A549 (cell line): ENCODE results near the gene ACAN. TPM values are rescaled to one million over a fixed set of nuclear protein-coding genes. Genes with fewer than 3 reads are reported as not detected.
A peak's percentile ranks its signal among the peaks of the same experiment; 100 is the strongest.

Source experiments
- ATAC-seq, 2 experiments: fragments of 200-7000 bp in 1 of 2; fragments of >200 bp in 1 of 2; cut with Nextera tagmentation in 1 of 2; cut with Tn5 transposase in 1 of 2; 3 replicates each; pipeline versions ENCODE4 v1.8.0 to v1.9.1; 2018 to 2020; ENCODE audit warnings: mild to moderate bottlenecking in 1 of 2, moderate library complexity in 1 of 2
- CTCF ChIA-PET: fragments of 300-600 bp; sonication (Branson Sonifier 250); formaldehyde crosslinking; extraction: SDS; loops from one replicate; lab custom pipeline; 2021; ENCODE audit warnings: antibody characterized with exemption, inconsistent platforms; lab: Yijun Ruan, JAX
- POLR2A ChIA-PET: fragments of 350-600 bp; formaldehyde crosslinking; extraction: SDS; loops from one replicate; lab custom pipeline; 2021; ENCODE audit warnings: antibody characterized with exemption, inconsistent platforms; lab: Yijun Ruan, JAX
- DNase-seq, 2 experiments: peaks; one replicate each; pipeline versions ENCODE4 v3.0.0 to v3.0.0-alpha.2; 2011 to 2016; ENCODE audit warnings: low read depth in 1 of 2, low spot score in 1 of 2
- FAIRE-seq: peaks from 2 replicates; lab custom pipeline; 2011; peaks lifted over from hg19 to GRCh38; lab: Jason Lieb, UNC
- H3K27ac ChIP-seq, 2 experiments: fragments of >200 bp; sonication (Bioruptor Twin); formaldehyde crosslinking; 3 replicates each; pipeline ENCODE4 v1.5.1; 2016 to 2017
- H3K4me1 ChIP-seq: fragments of >200 bp; sonication (Bioruptor Twin); formaldehyde crosslinking; 3 replicates; pipeline ENCODE4 v1.6.1; 2016
- H3K4me2 ChIP-seq: fragments of >200 bp; sonication (Bioruptor Twin); formaldehyde crosslinking; 3 replicates; pipeline ENCODE4 v1.6.1; 2016
- H3K4me3 ChIP-seq: fragments of >200 bp; sonication (Bioruptor Twin); formaldehyde crosslinking; 3 replicates; pipeline ENCODE4 v1.5.1; 2016
- H3K9me3 ChIP-seq: fragments of >200 bp; sonication (Bioruptor Twin); formaldehyde crosslinking; 3 replicates; pipeline ENCODE4 v1.6.1; 2016
- CBX2 ChIP-seq: fragments of 200-600 bp; sonication (generic); IDR thresholded peaks from 2 replicates; pipeline ENCODE4 v1.6.1; 2016; ENCODE audit warnings: low read depth, mild to moderate bottlenecking, borderline replicate concordance
- CBX8 ChIP-seq: fragments of 200-600 bp; sonication (generic); IDR thresholded peaks from 2 replicates; pipeline ENCODE4 v1.6.1; 2016
- CHD2 ChIP-seq: fragments of 150-350 bp; IDR thresholded peaks from 2 replicates; pipeline ENCODE4 v1.6.1; 2014; ENCODE audit warnings: low read length; ENCODE audit not compliant: partially characterized antibody
- EHF ChIP-seq: fragments of 250-450 bp; sonication (Bioruptor Pico); IDR thresholded peaks from 2 replicates; pipeline ENCODE4 v1.5.0; 2020; ENCODE audit warnings: mild to moderate bottlenecking
- EHMT2 ChIP-seq: fragments of 200-600 bp; sonication (generic); IDR thresholded peaks from 2 replicates; pipeline ENCODE4 v1.6.1; 2016; ENCODE audit warnings: antibody characterized with exemption, low read depth, mild to moderate bottlenecking, moderate library complexity
- ESRRA ChIP-seq: fragments of 150-350 bp; IDR thresholded peaks from 2 replicates; pipeline ENCODE4 v1.6.1; 2014; ENCODE audit warnings: mild to moderate bottlenecking, low read length, borderline replicate concordance
- JUNB ChIP-seq: fragments of >200 bp; sonication (Bioruptor Twin); formaldehyde crosslinking; IDR thresholded peaks from 2 replicates; pipeline ENCODE4 v1.6.1; 2016
- MAFK ChIP-seq: fragments of 450-650 bp; IDR thresholded peaks from 2 replicates; pipeline ENCODE4 v1.6.1; 2014; ENCODE audit not compliant: partially characterized antibody
- MAZ ChIP-seq: fragments of 150-350 bp; IDR thresholded peaks from 2 replicates; pipeline ENCODE4 v1.6.1; 2014; ENCODE audit warnings: antibody characterized with exemption, low read depth, low read length, borderline replicate concordance
- NFE2L2 ChIP-seq: fragments of 150-350 bp; conservative IDR thresholded peaks from 2 replicates; pipeline ENCODE4 v1.6.1; 2014; ENCODE audit warnings: low read length
- RAD21 ChIP-seq, 2 experiments: fragments of >200 bp in 1 of 2; sonication (Bioruptor Twin) in 1 of 2; formaldehyde crosslinking in 1 of 2; IDR thresholded peaks in 1 of 2; conservative IDR thresholded peaks in 1 of 2; 2 replicates in 1 of 2; 3 replicates in 1 of 2; pipeline ENCODE4 v1.6.1; 2012 to 2018; ENCODE audit warnings: inconsistent platforms in 1 of 2
- RARB ChIP-seq: fragments of 250-450 bp; sonication (Bioruptor Pico); IDR thresholded peaks from 2 replicates; pipeline ENCODE4 v1.8.0; 2021; ENCODE audit warnings: mild to moderate bottlenecking, moderate library complexity
- RCOR1 ChIP-seq: fragments of 150-350 bp; IDR thresholded peaks from 2 replicates; pipeline ENCODE4 v1.6.1; 2014; ENCODE audit warnings: antibody characterized with exemption, low read length, low read depth
- RNF2 ChIP-seq: fragments of 200-600 bp; sonication (generic); IDR thresholded peaks from 2 replicates; pipeline ENCODE4 v1.6.1; 2016; ENCODE audit warnings: low read depth, mild to moderate bottlenecking, antibody characterized with exemption, moderate library complexity, borderline replicate concordance
- SMC3 ChIP-seq: fragments of >200 bp; sonication (Bioruptor Twin); formaldehyde crosslinking; IDR thresholded peaks from 3 replicates; pipeline ENCODE4 v1.6.1; 2018; ENCODE audit warnings: inconsistent platforms
- ZC3H11A ChIP-seq: fragments of 450-650 bp; IDR thresholded peaks from 2 replicates; pipeline ENCODE4 v1.6.1; 2014; ENCODE audit warnings: antibody characterized with exemption, mild to moderate bottlenecking
- ZFP36 ChIP-seq: fragments of 450-650 bp; IDR thresholded peaks from 2 replicates; pipeline ENCODE4 v1.6.1; 2014; ENCODE audit warnings: borderline replicate concordance; ENCODE audit not compliant: partially characterized antibody
- WGBS: methylation state at CpG from one replicate; pipeline ENCODE4 v1.1.6; 2017; ENCODE audit errors: missing lambda C conversion rate; 5-methylcytosine and 5-hydroxymethylcytosine counted together
- polyA plus RNA-seq, 4 experiments: library from polyadenylated mRNA; depleted of rRNA in 3 of 4; stranded (reverse); fragments of >200 nt; fragmentation: RNase III in 1 of 4; extraction: RNeasy Plus Mini Kit Qiagen cat#74134 plus additional on column Dnase treatment in 1 of 4; gene quantifications; 2 replicates in 3 of 4; 3 replicates in 1 of 4; pipeline ENCODE4 v1.2.3, GENCODE V29; 2011 to 2017
- TF ChIP-seq, protein P1 (sequence below): fragments of 250-450 bp; sonication (Bioruptor Pico); IDR thresholded peaks from 2 replicates; pipeline ENCODE4 v1.5.0; 2021; ENCODE audit warnings: mild to moderate bottlenecking, moderate library complexity, borderline replicate concordance
- TF ChIP-seq, protein P2 (sequence below): fragments of 150-350 bp; IDR thresholded peaks from 2 replicates; pipeline ENCODE4 v1.6.1; 2014; ENCODE audit warnings: low read depth, mild to moderate bottlenecking, low read length
- TF ChIP-seq, protein P3 (sequence below): fragments of >200 bp; sonication (Bioruptor Twin); formaldehyde crosslinking; IDR thresholded peaks from 3 replicates; pipeline ENCODE4 v1.5.1; 2016

Gene ACAN
- polyA plus RNA-seq, 2 of the 4 experiments (the other 2 are of a cell fraction): 0.01 TPM; not detected in 1

DNA sequence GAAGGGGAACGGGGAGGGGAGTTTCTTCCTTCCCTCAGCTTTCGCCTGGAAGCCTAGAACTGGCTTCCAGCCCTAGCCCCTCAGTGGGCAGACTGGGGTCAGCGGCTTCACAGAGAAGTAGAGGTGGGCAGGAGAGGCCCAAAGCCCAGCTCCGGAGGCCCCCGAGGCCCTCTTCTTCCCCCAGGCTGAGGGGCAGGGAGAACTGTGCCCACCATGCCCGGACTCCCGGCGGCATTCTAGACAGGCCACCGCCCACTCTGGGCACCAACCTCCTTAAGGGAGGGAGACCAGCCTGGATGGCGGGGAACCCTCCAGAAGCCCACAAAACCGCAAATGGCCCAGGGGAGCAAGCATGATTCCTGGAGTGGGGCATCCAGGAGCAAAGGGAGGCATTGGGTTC is 74.2 kb downstream of the ACAN start:
- no peak overlapping the region for H3K4me2 ChIP-seq
- ATAC-seq (no peak), FAIRE-seq (no peak), DNase-seq (no peak)
- no peaks in the 10 kb centered on the region for H3K9me3 ChIP-seq
- ChIA-PET CTCF (interaction anchor here (0.9 to 10.7 kb wide), 14 partner anchors 9 to 423 kb away, joined by 3 to 212 read pairs (median 12); partner anchors contain the start of gene HAPLN3), POLR2A (no interaction called here)
- H3K27ac ChIP-seq: no peak overlapping the region
- WGBS: 90% methylated on average over 11 of the region's 11 CpGs
- H3K4me3 ChIP-seq: no peak overlapping the region
- TF ChIP-seq NFE2L2 (no peak), CHD2 (no peak), MAZ (no peak), CBX8 (no peak), MAFK (no peak), ZC3H11A (no peak), RCOR1 (no peak), RNF2 (no peak), EHMT2 (no peak), RARB (CRISPR knock-in tag) (no peak)
- TF ChIP-seq, protein P1, sequence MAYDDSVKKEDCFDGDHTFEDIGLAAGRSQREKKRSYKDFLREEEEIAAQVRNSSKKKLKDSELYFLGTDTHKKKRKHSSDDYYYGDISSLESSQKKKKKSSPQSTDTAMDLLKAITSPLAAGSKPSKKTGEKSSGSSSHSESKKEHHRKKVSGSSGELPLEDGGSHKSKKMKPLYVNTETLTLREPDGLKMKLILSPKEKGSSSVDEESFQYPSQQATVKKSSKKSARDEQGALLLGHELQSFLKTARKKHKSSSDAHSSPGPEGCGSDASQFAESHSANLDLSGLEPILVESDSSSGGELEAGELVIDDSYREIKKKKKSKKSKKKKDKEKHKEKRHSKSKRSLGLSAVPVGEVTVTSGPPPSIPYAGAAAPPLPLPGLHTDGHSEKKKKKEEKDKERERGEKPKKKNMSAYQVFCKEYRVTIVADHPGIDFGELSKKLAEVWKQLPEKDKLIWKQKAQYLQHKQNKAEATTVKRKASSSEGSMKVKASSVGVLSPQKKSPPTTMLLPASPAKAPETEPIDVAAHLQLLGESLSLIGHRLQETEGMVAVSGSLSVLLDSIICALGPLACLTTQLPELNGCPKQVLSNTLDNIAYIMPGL: no peak
- TF ChIP-seq, protein P2, sequence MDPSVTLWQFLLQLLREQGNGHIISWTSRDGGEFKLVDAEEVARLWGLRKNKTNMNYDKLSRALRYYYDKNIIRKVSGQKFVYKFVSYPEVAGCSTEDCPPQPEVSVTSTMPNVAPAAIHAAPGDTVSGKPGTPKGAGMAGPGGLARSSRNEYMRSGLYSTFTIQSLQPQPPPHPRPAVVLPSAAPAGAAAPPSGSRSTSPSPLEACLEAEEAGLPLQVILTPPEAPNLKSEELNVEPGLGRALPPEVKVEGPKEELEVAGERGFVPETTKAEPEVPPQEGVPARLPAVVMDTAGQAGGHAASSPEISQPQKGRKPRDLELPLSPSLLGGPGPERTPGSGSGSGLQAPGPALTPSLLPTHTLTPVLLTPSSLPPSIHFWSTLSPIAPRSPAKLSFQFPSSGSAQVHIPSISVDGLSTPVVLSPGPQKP: no peak
- TF ChIP-seq, protein P3, sequence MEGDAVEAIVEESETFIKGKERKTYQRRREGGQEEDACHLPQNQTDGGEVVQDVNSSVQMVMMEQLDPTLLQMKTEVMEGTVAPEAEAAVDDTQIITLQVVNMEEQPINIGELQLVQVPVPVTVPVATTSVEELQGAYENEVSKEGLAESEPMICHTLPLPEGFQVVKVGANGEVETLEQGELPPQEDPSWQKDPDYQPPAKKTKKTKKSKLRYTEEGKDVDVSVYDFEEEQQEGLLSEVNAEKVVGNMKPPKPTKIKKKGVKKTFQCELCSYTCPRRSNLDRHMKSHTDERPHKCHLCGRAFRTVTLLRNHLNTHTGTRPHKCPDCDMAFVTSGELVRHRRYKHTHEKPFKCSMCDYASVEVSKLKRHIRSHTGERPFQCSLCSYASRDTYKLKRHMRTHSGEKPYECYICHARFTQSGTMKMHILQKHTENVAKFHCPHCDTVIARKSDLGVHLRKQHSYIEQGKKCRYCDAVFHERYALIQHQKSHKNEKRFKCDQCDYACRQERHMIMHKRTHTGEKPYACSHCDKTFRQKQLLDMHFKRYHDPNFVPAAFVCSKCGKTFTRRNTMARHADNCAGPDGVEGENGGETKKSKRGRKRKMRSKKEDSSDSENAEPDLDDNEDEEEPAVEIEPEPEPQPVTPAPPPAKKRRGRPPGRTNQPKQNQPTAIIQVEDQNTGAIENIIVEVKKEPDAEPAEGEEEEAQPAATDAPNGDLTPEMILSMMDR: no peak
- H3K4me1 ChIP-seq: no peaks in the 10 kb centered on the region

DNA sequence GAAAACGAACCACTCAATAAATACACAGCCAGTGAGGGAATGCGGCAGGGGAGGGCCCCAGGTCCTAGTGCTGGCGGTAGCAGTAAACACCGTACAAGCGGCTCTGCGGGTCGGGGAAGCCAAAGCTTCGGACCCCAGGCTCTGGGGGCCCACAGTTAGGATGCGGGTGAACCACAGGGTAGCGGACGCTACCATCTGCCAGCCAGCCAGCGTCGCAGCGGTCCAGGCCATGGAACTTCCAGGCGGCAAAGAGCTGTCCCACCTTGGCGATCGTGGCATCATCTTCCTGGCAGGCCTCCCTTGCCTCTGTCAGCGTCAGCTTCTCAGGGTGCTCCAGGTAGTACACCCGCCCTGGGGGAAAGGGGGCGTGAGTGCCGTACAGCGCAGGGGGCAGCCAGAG is 74.7 kb downstream of the ACAN start:
- ATAC-seq: peak in 1 of 2 experiments; percentile 3; a peak in 1 of 6 replicates
- Histone ChIP-seq H3K4me2 (no peak overlapping the region), H3K9me3 (no peaks in the 10 kb centered on the region), H3K27ac (no peak overlapping the region), H3K4me3 (no peak overlapping the region), H3K4me1 (no peaks in the 10 kb centered on the region)
- ChIA-PET CTCF (interaction anchor here (0.7 to 10.7 kb wide), 38 partner anchors 9 to 427 kb away, joined by 3 to 212 read pairs (median 5); partner anchors contain the start of genes ABHD2, ACAN, HAPLN3 and ISG20), POLR2A (no interaction called here)
- WGBS: 88% methylated on average over 22 of the region's 22 CpGs
- no peak for DNase-seq
- FAIRE-seq: no peak
- TF ChIP-seq EHF (CRISPR knock-in tag) (no peak), ESRRA (no peak), CBX2 (no peak), ZFP36 (no peak), CBX8 (no peak), MAFK (no peak)

DNA sequence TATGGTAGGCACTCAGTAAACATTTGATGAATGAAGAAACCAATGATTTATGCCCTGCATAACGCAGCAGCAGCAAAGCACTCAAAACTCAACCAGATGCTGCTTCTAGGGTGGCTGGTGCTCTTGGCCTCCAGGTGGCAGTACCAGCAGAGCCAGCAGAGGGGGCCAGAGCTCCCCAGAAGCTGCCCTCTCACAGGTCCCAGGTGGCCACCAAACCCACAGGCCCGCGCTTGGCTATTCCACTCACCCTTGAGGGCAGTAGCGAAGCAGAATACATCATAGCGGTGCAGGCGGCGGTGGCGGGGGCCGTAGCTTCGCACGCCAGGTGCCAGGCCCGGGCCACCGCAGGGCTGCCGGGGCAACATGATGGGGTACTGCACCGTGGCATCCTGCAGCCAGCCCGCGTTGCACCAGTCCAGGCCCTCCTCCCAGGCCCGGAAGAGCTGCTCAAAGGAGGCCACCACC is 75.5 kb downstream of the ACAN start:
- TF ChIP-seq JUNB (no peak), RAD21 (conservative IDR thresholded peaks at IDR 0.05 in 1 of 2, IDR thresholded peaks at IDR 0.05 in 1 of 2) (peak; percentile 70 to 82), SMC3 (peak; percentile 70)
- TF ChIP-seq, protein P3: peak; percentile 78
- H3K4me1 ChIP-seq: no peaks in the 10 kb centered on the region
- no peak overlapping the region for H3K27ac ChIP-seq
- H3K4me2 ChIP-seq: no peak overlapping the region
- DNase-seq (peak; percentile 68 to 87), ATAC-seq (peak; percentile 91 to 95), FAIRE-seq (no peak)
- no peak overlapping the region for H3K4me3 ChIP-seq
- WGBS: 49% methylated on average over 5 of the region's 18 CpGs
- no peaks in the 10 kb centered on the region for H3K9me3 ChIP-seq
- ChIA-PET CTCF (interaction anchor here (0.7 to 10.7 kb wide), 59 partner anchors 10 to 426 kb away, joined by 3 to 212 read pairs (median 4); partner anchors contain the start of genes ABHD2, ACAN, FANCI and HAPLN3), POLR2A (no interaction called here)
